Liver (tissue), 9 donors: Measurements from ENCODE around the gene DUSP23. TPM values are rescaled to one million over a fixed set of nuclear protein-coding genes. Genes with fewer than 3 reads are reported as not detected.

Experiments used
- DNase-seq: peaks from one replicate; pipeline ENCODE4 v3.0.0-alpha.2; 2017; ENCODE audit warnings: low spot score
- H3K27ac ChIP-seq, 2 donors: one replicate each; pipeline ENCODE4 v1.7.0; 2013; ENCODE audit warnings: inconsistent platforms in 2 of 2, low read length in 2 of 2, control low read depth in 1 of 2, low read depth in 1 of 2, mild to moderate bottlenecking in 1 of 2
- H3K27me3 ChIP-seq, 4 donors: one replicate each; pipeline versions ENCODE4 v1.6.1 to v1.7.0; 2013; ENCODE audit warnings: low read length in 3 of 4, inconsistent platforms in 1 of 4, mild to moderate bottlenecking in 1 of 4, moderate library complexity in 1 of 4; ENCODE audit not compliant: control insufficient read depth in 4 of 4, insufficient read depth in 4 of 4
- H3K36me3 ChIP-seq, 4 donors: one replicate each; pipeline versions ENCODE4 v1.6.1 to v1.7.0; 2013; ENCODE audit warnings: low read length in 3 of 4, mild to moderate bottlenecking in 3 of 4, low read depth in 1 of 4, moderate library complexity in 1 of 4; ENCODE audit not compliant: control insufficient read depth in 4 of 4, insufficient read depth in 3 of 4
- H3K4me1 ChIP-seq, 4 donors: one replicate each; pipeline versions ENCODE4 v1.6.1 to v1.7.0; 2013; ENCODE audit warnings: low read length in 3 of 4, mild to moderate bottlenecking in 3 of 4, moderate library complexity in 1 of 4; ENCODE audit not compliant: control insufficient read depth in 4 of 4, insufficient read depth in 4 of 4
- H3K4me3 ChIP-seq, 3 donors: one replicate each; pipeline versions ENCODE4 v1.6.1 to v1.7.0; 2013; ENCODE audit warnings: low read length in 3 of 3, control low read depth in 1 of 3, low read depth in 1 of 3, mild to moderate bottlenecking in 1 of 3
- H3K9ac ChIP-seq, 2 donors: one replicate each; pipeline ENCODE4 v1.7.0; 2013; ENCODE audit warnings: low read length in 2 of 2, mild to moderate bottlenecking in 2 of 2, moderate library complexity in 2 of 2, control low read depth in 1 of 2, low read depth in 1 of 2
- H3K9me3 ChIP-seq, 4 donors: one replicate each; pipeline versions ENCODE4 v1.6.1 to v1.7.0; 2013; ENCODE audit warnings: low read length in 3 of 4; ENCODE audit not compliant: control insufficient read depth in 4 of 4
- EGR1 ChIP-seq, 2 donors: IDR thresholded peaks; 2 replicates each; pipeline ENCODE4 v1.6.1; 2016 to 2018; ENCODE audit warnings: antibody characterized with exemption in 2 of 2, low read depth in 2 of 2
- FOXA1 ChIP-seq: IDR thresholded peaks from 2 replicates; pipeline ENCODE4 v1.6.1; 2016; ENCODE audit warnings: antibody characterized with exemption
- FOXA2 ChIP-seq: IDR thresholded peaks from 2 replicates; pipeline ENCODE4 v1.6.1; 2016; ENCODE audit warnings: antibody characterized with exemption
- GABPA ChIP-seq, 2 donors: IDR thresholded peaks in 1 of 2; conservative IDR thresholded peaks in 1 of 2; 2 replicates each; pipeline ENCODE4 v1.6.1; 2016; ENCODE audit warnings: antibody characterized with exemption in 2 of 2, mild to moderate bottlenecking in 1 of 2, moderate library complexity in 1 of 2
- HNF4A ChIP-seq, 2 donors: conservative IDR thresholded peaks; 2 replicates each; pipeline ENCODE4 v1.6.1; 2016; ENCODE audit warnings: antibody characterized with exemption in 2 of 2, mild to moderate bottlenecking in 2 of 2
- HNF4G ChIP-seq: IDR thresholded peaks from 2 replicates; pipeline ENCODE4 v1.6.1; 2016; ENCODE audit warnings: antibody characterized with exemption
- JUND ChIP-seq, 2 donors: IDR thresholded peaks; 2 replicates each; pipeline ENCODE4 v1.6.1; 2016; ENCODE audit warnings: antibody characterized with exemption in 2 of 2
- NR2F2 ChIP-seq: IDR thresholded peaks from 2 replicates; pipeline ENCODE4 v1.6.1; 2016; ENCODE audit warnings: antibody characterized with exemption
- RAD21 ChIP-seq, 2 donors: IDR thresholded peaks; 2 replicates each; pipeline ENCODE4 v1.6.1; 2016; ENCODE audit warnings: antibody characterized with exemption in 2 of 2, mild to moderate bottlenecking in 2 of 2
- RXRA ChIP-seq, 2 donors: IDR thresholded peaks; 2 replicates each; pipeline ENCODE4 v1.6.1; 2017 to 2018; ENCODE audit warnings: antibody characterized with exemption in 2 of 2, mild to moderate bottlenecking in 1 of 2
- SP1 ChIP-seq: IDR thresholded peaks from 2 replicates; pipeline ENCODE4 v1.6.1; 2018; ENCODE audit warnings: antibody characterized with exemption, mild to moderate bottlenecking
- TAF1 ChIP-seq: conservative IDR thresholded peaks from 2 replicates; pipeline ENCODE4 v1.6.1; 2016; ENCODE audit warnings: antibody characterized with exemption, mild to moderate bottlenecking
- YY1 ChIP-seq: IDR thresholded peaks from 2 replicates; pipeline ENCODE4 v1.6.1; 2016; ENCODE audit warnings: antibody characterized with exemption, mild to moderate bottlenecking
- WGBS: extraction: QIAGEN DNeasy Blood & Tissue Kit; methylation state at CpG from one replicate; pipeline ENCODE4 v1.1.7; 2013; 5-methylcytosine and 5-hydroxymethylcytosine counted together
- polyA plus RNA-seq, 2 donors: library from polyadenylated mRNA; stranded (reverse) in 1 of 2; unstranded in 1 of 2; fragments of 200-250 nt in 1 of 2; fragments of >200 nt in 1 of 2; fragmentation: Nextera tagmentation in 1 of 2; extraction: Ambion mirVana in 1 of 2; gene quantifications; one replicate each; pipeline versions ENCODE4 v1.2.1 to v1.2.3, GENCODE V29; 2013 to 2015
- total RNA-seq, 2 donors: library from RNA; depleted of rRNA; stranded (reverse); fragments of >200 nt; gene quantifications; one replicate each; pipeline ENCODE4 v1.2.3, GENCODE V29; 2014
- TF ChIP-seq, protein P1 (sequence below): IDR thresholded peaks from 2 replicates; pipeline ENCODE4 v1.6.1; 2016; ENCODE audit warnings: antibody characterized with exemption
- TF ChIP-seq, protein P2 (sequence below): IDR thresholded peaks from 2 replicates; pipeline ENCODE4 v1.6.1; 2016; ENCODE audit warnings: antibody characterized with exemption, mild to moderate bottlenecking
- TF ChIP-seq, protein P3 (sequence below): IDR thresholded peaks from 2 replicates; pipeline ENCODE4 v1.6.1; 2016; ENCODE audit warnings: antibody characterized with exemption
- TF ChIP-seq, protein P4 (sequence below): fragments of 150-350 bp; IDR thresholded peaks from 2 replicates; pipeline ENCODE4 v1.5.1; 2017; ENCODE audit warnings: improper control_type of control experiment, low read depth, low read length; ENCODE audit not compliant: missing input control
- TF ChIP-seq, protein P5 (sequence below): IDR thresholded peaks from 2 replicates; pipeline ENCODE4 v1.6.1; 2016; ENCODE audit warnings: antibody characterized with exemption
- donor health status: healthy.
- donor health status: healthy.
- donor health status: healthy.
- donor health status: healthy.
- donor health status: healthy.

DUSP23 gene
- total RNA-seq (10 to 100 TPM; 26.6 to 91.4 TPM), polyA plus RNA-seq (100 to 1,000 TPM; 135 to 192 TPM)

DNA sequence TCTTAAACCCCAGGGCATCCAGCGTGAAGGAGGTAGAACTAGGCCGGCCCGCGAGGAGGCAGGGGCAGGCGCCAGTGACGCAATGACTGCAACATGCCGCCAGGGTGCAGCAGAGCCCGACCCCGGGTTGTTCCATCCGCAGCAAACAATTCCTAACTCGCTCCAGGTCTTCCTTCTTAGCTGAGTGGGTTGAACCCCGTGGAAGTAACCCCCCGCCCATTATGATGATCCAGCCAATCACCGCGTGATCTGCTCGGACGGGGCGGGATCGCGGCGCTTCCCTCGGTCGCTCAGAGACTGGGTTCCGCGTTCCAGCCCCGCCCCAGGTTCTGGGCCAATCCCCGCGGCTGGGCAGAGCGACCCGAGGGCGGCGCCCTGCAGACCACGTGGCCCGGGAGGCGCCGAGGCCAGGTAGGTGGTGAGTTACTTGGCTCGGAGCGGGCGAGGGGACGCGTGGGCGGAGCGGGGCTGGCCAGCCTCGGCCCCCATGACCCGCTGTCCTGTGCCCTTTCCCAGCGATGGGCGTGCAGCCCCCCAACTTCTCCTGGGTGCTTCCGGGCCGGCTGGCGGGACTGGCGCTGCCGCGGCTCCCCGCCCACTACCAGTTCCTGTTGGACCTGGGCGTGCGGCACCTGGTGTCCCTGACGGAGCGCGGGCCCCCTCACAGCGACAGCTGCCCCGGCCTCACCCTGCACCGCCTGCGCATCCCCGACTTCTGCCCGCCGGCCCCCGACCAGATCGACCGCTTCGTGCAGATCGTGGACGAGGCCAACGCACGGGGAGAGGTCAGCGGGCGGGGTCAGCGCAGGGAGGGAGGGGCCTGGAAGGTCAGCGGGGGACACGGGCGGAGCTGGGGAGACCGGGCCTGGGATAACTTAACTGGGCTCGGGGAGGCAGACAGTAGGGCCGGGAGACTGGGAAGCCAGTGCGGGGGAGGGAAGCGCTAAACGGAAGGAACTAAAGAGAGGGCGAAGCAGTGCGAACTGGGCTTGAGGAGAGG is at the start of gene DUSP23:
DUSP23 (plus strand) TSS at position 380 of the 1,000 bp plus-strand sequence; CDS start at position 519, 139 bp downstream.
- Histone ChIP-seq H3K36me3 (no peaks in the 10 kb centered on the region), H3K9ac (peak within 1 kb of the TSS; percentile 40 to 66), H3K27ac (peak within 1 kb of the TSS; percentile 88 to 92), H3K4me1 (peaks cover 0 to 24% (median 8%) of the 10 kb centered on the region in 4 donors), H3K4me3 (peak within 1 kb of the TSS; percentile 68 to 85 (median 78)), H3K27me3 (no peaks in the 10 kb centered on the region), H3K9me3 (no peaks in the 10 kb centered on the region)
- DNase-seq, result peak; percentile 91
- TF ChIP-seq NR2F2, result peak; percentile 74
- TF ChIP-seq, protein P1, sequence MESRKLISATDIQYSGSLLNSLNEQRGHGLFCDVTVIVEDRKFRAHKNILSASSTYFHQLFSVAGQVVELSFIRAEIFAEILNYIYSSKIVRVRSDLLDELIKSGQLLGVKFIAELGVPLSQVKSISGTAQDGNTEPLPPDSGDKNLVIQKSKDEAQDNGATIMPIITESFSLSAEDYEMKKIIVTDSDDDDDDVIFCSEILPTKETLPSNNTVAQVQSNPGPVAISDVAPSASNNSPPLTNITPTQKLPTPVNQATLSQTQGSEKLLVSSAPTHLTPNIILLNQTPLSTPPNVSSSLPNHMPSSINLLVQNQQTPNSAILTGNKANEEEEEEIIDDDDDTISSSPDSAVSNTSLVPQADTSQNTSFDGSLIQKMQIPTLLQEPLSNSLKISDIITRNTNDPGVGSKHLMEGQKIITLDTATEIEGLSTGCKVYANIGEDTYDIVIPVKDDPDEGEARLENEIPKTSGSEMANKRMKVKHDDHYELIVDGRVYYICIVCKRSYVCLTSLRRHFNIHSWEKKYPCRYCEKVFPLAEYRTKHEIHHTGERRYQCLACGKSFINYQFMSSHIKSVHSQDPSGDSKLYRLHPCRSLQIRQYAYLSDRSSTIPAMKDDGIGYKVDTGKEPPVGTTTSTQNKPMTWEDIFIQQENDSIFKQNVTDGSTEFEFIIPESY, result peak; percentile 75
- peak; percentile 91 for TF ChIP-seq SP1
- peak; percentile 95 to 97 for TF ChIP-seq EGR1 (IDR thresholded peaks at IDR 0.05; ENCODE audit: low read depth in 2 of 2)
- TF ChIP-seq YY1, result peak; percentile 75
- TF ChIP-seq, protein P2, sequence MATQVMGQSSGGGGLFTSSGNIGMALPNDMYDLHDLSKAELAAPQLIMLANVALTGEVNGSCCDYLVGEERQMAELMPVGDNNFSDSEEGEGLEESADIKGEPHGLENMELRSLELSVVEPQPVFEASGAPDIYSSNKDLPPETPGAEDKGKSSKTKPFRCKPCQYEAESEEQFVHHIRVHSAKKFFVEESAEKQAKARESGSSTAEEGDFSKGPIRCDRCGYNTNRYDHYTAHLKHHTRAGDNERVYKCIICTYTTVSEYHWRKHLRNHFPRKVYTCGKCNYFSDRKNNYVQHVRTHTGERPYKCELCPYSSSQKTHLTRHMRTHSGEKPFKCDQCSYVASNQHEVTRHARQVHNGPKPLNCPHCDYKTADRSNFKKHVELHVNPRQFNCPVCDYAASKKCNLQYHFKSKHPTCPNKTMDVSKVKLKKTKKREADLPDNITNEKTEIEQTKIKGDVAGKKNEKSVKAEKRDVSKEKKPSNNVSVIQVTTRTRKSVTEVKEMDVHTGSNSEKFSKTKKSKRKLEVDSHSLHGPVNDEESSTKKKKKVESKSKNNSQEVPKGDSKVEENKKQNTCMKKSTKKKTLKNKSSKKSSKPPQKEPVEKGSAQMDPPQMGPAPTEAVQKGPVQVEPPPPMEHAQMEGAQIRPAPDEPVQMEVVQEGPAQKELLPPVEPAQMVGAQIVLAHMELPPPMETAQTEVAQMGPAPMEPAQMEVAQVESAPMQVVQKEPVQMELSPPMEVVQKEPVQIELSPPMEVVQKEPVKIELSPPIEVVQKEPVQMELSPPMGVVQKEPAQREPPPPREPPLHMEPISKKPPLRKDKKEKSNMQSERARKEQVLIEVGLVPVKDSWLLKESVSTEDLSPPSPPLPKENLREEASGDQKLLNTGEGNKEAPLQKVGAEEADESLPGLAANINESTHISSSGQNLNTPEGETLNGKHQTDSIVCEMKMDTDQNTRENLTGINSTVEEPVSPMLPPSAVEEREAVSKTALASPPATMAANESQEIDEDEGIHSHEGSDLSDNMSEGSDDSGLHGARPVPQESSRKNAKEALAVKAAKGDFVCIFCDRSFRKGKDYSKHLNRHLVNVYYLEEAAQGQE, result peak; percentile 86
- TF ChIP-seq HNF4A (conservative IDR thresholded peaks at IDR 0.05), result peak; percentile 24 to 41
- TF ChIP-seq RAD21 (IDR thresholded peaks at IDR 0.05), result peak; percentile 91 to 96
- TF ChIP-seq, protein P3, sequence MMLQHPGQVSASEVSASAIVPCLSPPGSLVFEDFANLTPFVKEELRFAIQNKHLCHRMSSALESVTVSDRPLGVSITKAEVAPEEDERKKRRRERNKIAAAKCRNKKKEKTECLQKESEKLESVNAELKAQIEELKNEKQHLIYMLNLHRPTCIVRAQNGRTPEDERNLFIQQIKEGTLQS, result peak; percentile 93
- TF ChIP-seq FOXA1, result peak; percentile 53
- TF ChIP-seq GABPA (IDR thresholded peaks at IDR 0.05 in 1 of 2, conservative IDR thresholded peaks at IDR 0.05 in 1 of 2), result peak in 1 of 2 donors; percentile 64
- TF ChIP-seq, protein P4, sequence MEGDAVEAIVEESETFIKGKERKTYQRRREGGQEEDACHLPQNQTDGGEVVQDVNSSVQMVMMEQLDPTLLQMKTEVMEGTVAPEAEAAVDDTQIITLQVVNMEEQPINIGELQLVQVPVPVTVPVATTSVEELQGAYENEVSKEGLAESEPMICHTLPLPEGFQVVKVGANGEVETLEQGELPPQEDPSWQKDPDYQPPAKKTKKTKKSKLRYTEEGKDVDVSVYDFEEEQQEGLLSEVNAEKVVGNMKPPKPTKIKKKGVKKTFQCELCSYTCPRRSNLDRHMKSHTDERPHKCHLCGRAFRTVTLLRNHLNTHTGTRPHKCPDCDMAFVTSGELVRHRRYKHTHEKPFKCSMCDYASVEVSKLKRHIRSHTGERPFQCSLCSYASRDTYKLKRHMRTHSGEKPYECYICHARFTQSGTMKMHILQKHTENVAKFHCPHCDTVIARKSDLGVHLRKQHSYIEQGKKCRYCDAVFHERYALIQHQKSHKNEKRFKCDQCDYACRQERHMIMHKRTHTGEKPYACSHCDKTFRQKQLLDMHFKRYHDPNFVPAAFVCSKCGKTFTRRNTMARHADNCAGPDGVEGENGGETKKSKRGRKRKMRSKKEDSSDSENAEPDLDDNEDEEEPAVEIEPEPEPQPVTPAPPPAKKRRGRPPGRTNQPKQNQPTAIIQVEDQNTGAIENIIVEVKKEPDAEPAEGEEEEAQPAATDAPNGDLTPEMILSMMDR, result peak; percentile 99
- TF ChIP-seq JUND (IDR thresholded peaks at IDR 0.05), result no peak
- TF ChIP-seq, protein P5, sequence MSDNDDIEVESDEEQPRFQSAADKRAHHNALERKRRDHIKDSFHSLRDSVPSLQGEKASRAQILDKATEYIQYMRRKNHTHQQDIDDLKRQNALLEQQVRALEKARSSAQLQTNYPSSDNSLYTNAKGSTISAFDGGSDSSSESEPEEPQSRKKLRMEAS, result peak; percentile 80
- TF ChIP-seq FOXA2, result peak; percentile 45
- no peak for TF ChIP-seq TAF1
- TF ChIP-seq HNF4G, result no peak
- TF ChIP-seq RXRA (IDR thresholded peaks at IDR 0.05), result peak; percentile 90 to 91
- WGBS, result under 1% methylated on average over 88 of the region's 88 CpGs
